Erythroblast (primary cell): ENCODE measurements around the gene PPCDC.
"Not testable (repeated sequence)": the region's sequence is repeated elsewhere in the genome, so short reads cannot be mapped to it uniquely, and the experiment has no call there.

Experiments used
- DNase-seq, 2 experiments: peaks; one replicate each; lab custom pipeline; 2025; lab: John Stamatoyannopoulos, UW
- GATA1 ChIP-seq: IDR thresholded peaks from 2 replicates; pipeline ENCODE4 v1.6.1; 2011; ENCODE audit warnings: low read depth, mild to moderate bottlenecking, control low read depth, low read length, moderate library complexity
- POLR2A ChIP-seq: IDR thresholded peaks from 2 replicates; pipeline ENCODE4 v1.6.1; 2011; ENCODE audit warnings: mild to moderate bottlenecking, low read length

PPCDC gene

GRCh38 chr15:75059607-75060006 is 36.2 kb downstream of the PPCDC start:
- TF ChIP-seq POLR2A (no peak), GATA1 (no peak)
- no peak for DNase-seq

- TF ChIP-seq GATA1: no peak
- TF ChIP-seq POLR2A: no peak
- DNase-seq: no peak
These were observed 37.9 kb downstream of the PPCDC start for GRCh38 chr15:75061272-75061671.

GRCh38 chr15:75062706-75063105 is 39.3 kb downstream of the PPCDC start:
- no peak for TF ChIP-seq GATA1
- TF ChIP-seq POLR2A: no peak
- no peak for DNase-seq

GRCh38 chr15:75063338-75063737 is 39.9 kb downstream of the PPCDC start:
- no peak for TF ChIP-seq GATA1
- no peak for TF ChIP-seq POLR2A
- no peak for DNase-seq

DNA sequence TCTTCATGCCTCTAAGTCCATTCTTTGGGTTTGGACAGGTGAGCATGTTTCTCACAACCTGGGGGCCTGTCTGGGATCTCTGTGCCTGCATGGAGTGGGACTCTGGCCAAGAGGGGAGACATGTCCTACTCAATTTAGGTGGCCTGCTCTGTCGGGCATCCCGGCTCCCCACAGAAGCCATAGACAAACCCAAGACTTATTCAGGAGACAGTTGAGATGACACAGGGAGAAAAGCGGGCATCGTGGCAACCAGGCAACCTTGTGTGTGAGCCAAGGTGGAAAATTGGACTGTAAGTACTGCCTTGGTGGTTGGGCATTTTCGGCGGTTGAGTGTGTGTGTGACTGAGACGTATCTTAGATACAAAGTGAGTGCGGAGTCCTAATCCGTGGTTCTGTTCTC is 40.5 kb downstream of the PPCDC start:
- no peak for DNase-seq
- TF ChIP-seq GATA1 (no peak), POLR2A (no peak)

- TF ChIP-seq GATA1 (no peak), POLR2A (no peak)
- DNase-seq: no peak
These were observed 41.5 kb downstream of the PPCDC start for GRCh38 chr15:75064846-75065245.

DNA sequence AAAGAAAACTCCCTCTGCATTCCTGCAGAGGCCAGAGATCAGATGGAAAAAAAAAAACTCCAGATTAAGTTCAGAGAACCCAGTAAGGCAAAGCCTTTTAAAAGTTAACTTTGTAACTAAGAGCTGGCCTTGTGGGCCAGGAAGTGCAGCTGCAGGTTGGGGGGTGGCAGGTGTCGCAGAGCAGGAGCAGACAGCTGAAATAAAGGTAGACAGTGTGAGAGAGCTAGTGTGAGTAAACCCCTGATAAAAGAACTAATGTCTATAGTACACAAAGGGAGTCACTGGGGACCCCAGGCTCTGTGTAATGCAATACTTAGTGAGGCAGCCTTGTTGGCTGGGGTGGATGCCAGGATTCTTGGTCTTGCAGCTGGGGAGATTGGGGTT is 42.1 kb downstream of the PPCDC start:
- DNase-seq: no peak
- TF ChIP-seq POLR2A (no peak), GATA1 (no peak)

DNA sequence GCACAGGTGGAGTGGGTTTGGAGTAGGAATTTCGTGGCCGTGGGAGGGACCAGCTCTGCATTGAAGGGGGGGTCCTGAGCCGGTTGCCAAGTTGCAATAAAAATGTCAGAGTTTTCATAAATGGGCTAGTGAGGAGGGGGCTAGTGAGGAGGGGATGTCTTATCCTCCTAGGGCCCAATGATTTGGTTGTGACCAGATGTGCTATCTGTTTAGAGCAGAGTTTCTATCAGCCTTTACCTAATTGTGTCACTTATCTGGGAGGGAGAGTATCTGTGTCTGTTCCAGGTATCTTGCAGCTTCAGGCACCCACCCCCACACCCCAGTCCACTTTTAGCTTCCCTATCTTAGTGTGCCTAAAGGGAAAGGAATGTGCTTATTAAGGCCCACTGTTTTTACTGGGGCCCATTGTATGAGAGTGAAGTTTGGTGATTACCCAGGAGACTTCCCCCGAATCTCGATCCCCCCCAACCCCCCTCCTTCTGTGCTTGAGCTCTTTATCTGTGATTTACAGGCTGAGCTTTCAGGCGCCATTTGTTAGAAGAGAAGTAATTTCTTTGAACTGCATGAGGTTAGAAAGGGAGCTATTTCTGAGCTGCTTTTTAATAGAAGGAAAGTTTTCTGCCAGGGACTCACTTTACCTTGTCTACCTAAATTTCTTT is 42.6 kb downstream of the PPCDC start:
- peak; percentile 57 to 62 for DNase-seq
- TF ChIP-seq GATA1 (no peak), POLR2A (no peak)

DNA sequence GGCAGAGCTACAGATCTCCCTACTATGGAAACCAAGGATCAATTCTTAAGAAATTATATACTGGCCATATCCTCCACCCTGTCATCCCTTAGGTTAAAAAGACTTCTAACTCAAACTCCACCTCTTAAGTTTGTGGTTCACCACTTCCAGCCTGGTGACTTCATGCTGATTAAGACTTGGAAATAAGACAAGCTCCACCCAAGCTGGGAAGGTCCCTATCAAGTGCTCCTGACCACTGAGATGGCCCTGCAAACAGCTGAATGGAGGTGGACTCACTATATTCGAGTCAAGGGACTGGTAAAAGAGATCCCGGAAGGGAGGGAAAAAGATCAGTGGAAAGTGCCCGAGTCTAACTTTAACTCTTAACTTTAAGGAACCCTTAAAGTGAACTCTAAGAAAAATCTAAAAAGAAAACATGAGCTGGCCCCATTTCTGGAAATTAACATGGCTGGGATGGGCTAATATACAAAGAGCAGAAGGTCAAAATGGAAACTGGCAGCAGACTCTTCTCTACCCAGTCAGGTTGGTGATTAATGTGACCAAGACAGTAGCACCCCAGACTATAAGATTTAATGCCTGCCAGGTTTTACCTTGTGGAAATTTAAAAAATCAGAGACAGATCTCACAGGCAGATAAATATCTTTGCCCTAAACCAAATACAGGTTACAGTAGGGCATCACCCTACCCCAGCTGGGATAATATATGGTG is 43.9 kb downstream of the PPCDC start:
- peak; percentile 56 to 70 for DNase-seq
- TF ChIP-seq POLR2A (no peak), GATA1 (no peak)

DNA sequence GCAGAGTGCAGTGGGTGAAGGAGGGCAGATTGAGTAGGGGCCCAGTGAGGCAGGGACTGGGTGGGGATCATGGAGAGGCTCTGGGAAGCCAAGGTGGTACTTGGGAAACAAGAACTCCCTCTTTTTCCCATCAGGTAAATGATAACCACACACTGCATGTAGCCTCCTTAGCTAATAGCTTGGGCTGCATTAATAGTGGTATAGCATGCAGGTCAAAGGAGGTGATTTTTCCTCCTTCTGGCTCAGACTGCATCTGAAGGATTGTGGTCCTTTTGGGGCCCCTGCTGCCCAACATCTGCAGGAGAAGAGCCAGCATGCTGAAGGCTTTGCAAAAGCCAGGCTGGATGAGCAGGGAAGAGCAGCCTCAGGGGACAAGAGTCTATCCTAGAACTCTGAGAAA is 45.4 kb downstream of the PPCDC start:
- DNase-seq: no peak
- TF ChIP-seq GATA1: no peak
- no peak for TF ChIP-seq POLR2A

DNA sequence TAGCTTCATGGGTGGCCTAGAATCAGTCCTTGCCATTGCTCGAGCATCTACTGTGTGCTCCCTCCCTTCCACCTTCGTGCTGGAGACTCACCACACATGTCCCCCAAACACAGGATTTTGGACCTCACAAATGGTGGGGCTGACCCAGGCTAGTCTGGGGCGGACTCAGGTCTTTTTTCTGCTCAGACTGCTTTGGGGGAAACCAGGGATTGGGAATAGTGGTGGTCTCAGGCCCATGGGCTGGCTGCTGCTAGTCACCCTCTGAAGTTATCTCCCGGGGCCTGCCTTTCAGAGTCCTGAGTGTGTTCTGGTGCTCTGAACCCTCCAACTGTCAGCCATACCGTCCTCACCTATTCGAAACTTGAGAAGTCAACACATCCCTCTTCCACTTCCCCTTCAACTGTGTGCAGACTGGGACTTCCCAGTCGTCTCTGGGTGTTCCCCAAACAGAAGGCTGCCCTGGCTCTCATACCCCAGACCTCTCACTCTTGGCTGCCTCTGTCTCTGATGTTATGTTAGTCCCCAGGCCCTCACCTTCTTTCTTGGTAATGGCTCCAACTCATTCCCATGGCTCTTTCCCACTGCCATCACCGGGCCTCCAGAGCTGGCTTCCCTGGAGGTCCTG is 46.0 kb downstream of the PPCDC start:
- TF ChIP-seq GATA1 (no peak), POLR2A (no peak)
- no peak for DNase-seq

DNA sequence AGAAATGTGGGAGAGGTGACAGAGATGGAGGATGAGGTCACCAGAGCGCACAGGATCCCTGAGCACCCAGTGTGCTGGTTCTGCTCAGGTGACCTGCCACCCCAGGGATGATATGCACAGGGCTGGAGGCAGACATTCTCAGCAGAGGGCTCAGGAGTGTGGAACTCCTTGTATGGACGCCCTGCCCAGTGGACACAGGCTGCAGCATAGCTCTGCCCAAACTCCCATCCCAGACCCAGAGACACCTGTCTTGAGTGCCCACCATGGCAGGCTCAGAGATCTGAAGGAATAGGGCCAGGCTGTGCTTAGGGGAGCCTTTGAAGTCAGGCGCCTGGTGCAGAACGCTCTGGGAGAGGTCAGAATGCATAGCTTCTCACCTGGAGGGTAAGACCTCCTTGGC is 47.3 kb downstream of the PPCDC start:
- no peak for TF ChIP-seq POLR2A
- TF ChIP-seq GATA1: no peak
- no peak for DNase-seq

- TF ChIP-seq POLR2A: no peak
- no peak for TF ChIP-seq GATA1
- DNase-seq: no peak
These were observed 49.8 kb downstream of the PPCDC start for GRCh38 chr15:75073197-75073596.

- TF ChIP-seq GATA1 (no peak), POLR2A (no peak)
- no peak for DNase-seq
These were observed 52.9 kb downstream of the PPCDC start for GRCh38 chr15:75076277-75076676.

DNA sequence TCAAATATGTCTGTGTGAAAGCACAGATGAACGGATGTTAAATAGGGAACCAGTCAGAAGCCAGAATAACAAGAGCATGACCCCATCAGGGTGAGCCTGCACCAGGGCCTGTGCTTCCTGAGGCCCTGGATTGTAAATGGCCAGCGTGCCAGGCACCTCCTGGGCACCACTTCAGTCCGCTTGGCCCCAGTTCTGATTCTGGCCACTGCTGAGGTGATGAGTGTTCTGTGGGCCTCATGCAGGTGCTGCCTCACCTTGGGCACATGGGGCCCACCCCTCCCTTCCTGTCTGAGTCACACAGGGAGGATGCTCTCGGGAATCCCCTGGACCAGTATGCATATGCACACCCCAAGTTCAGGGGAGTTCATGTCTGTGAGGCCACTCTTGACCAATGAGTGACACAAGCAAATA is 54.2 kb downstream of the PPCDC start:
- DNase-seq: not testable (repeated sequence)
